DLD1 (cell line): ENCODE data around the gene ADAP2.
"Not testable (repeated sequence)": the region's sequence is repeated elsewhere in the genome, so short reads cannot be mapped to it uniquely, and the experiment has no call there.

Experiments
- in situ Hi-C: cut with HindIII; loops from 2 replicates; pipeline ENCODE4 v1.10.0; 2017; ENCODE audit warnings: low sequenced_read_pairs

The ADAP2 gene

DNA sequence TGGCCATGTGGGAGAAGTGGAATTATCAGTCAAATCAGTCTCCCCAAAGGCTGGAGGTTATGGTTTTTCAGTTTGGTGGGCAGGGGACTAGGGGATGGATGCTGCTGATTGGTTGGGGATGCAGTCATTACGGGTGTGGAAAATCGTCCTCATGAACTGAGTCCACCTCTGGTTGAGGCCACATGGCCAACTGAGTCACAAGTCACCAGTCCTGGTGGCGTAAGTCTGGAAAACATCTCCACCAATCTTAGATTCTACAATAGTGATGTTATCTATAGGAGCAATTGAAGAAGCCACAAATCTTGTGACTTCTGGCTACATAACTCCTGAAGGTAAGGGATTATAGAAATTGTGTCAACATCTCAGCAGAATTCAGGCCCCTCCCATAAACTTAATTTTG lies 43.9 kb downstream of the ADAP2 start:
- in situ Hi-C loops = no loop called here

GRCh38 chr17:30967911-30968310 lies 46.2 kb downstream of the ADAP2 start:
- in situ Hi-C loops = not testable (repeated sequence)

GRCh38 chr17:30969989-30970830 lies 48.5 kb downstream of the ADAP2 start:
- in situ Hi-C loops = no loop called here

DNA sequence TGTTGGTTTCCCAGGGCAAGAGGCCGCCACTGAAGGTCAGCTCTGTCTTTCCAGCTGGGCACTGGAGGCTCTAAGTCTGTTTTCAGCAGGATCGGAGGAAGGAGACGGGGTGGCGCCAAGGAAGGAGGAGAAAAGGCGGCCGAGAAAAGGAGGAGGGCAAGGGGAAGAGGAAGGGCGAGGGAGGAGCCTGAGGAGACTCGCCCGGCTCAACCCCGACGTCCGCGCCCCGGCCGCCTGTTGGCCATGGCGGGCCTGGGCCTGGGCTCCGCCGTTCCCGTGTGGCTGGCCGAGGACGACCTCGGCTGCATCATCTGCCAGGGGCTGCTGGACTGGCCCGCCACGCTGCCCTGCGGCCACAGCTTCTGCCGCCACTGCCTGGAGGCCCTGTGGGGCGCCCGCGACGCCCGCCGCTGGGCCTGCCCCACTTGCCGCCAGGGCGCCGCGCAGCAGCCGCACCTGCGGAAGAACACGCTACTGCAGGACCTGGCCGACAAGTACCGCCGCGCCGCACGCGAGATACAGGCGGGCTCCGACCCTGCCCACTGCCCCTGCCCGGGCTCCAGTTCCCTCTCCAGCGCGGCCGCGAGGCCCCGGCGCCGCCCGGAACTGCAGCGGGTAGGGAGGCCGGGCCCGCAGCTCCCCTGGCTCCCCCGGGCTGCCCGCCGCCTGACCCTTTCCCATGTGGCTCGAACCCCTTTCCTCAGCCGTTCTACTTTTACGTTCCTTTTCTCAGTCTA lies 49.3 kb downstream of the ADAP2 start, which contains the start of gene RNF135:
Gene RNF135 (plus strand): TSS at position 209 of the 737 bp plus-strand sequence. CDS start 35 bp downstream, at position 244.
- in situ Hi-C loops = no loop called here

GRCh38 chr17:30975042-30975820 lies 53.5 kb downstream of the ADAP2 start:
- in situ Hi-C loops = no loop called here

GRCh38 chr17:30979919-30980318 lies 58.2 kb downstream of the ADAP2 start:
- in situ Hi-C loops = not testable (repeated sequence)

DNA sequence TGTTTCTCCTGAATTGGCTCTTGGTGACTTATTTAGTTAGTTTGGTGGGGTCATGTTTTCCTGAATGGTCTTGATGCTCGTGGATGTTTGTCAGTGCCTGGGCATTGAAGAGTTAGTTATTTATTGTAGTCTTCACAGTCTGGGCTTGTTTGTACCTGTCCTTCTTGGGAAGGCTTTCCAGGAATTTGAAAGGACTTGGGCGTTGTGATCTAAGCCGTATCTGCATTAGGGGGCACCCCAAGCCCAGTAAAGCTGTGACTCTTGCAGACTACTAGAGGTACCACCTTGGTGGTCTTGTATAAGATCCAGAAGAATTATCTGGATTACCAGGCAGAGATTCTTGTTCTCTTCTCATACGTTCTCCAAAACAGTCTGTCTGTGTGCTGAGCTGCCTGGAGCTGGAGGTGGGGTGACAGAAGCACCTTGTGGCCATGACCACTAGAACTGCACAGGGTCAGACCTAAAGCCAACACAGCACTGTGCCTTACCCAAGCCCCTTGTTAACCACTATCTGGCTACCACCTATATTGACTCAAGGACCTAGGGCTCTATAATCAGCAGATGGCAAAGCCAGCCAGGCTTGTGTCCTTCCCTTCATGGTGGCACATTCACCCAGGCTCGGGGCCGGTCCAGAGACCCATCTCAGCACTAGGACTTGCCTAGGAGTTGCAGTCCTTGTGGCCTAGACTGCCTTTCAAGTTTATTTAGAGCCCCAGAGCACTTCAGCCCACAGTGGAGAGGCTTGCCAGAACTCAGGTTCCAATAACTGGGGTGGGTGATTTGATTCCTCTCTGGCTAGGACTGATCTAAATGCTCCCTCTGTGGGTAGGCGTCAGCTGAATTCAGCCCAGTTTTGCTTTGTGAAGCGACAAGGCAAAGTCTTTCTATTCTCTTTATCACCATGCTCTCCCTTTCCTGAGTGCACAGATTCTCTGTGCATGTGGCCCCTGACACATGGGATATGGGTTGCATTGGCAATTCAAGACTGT lies 60.1 kb downstream of the ADAP2 start:
- in situ Hi-C loops = no loop called here

- in situ Hi-C loops = no loop called here
Measured at GRCh38 chr17:30982855-30983254, 61.1 kb downstream of the ADAP2 start.

GRCh38 chr17:30990458-30990857 lies 68.7 kb downstream of the ADAP2 start:
- in situ Hi-C loops = no loop called here

- in situ Hi-C loops = no loop called here
Measured at GRCh38 chr17:30992551-30992950, 70.8 kb downstream of the ADAP2 start.

DNA sequence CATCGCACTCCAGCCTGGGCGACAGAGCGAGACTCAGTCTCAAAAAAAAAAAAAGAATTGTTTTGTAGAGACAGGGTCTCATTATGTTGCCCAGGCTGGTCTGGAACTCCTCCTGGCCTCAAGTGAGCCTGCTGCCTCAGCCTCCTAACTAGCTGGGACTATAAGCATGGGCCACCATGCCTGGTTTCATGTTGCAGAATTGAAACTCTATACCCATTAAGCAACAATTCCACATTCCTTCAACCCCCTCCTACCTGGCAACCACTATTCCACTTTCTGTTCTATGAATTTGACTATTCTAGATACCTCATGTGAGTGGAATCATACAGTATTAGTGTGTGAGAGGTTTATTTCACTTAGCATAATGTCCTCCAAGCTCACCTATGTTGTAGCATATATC lies 73.6 kb downstream of the ADAP2 start:
- in situ Hi-C loops = no loop called here

DNA sequence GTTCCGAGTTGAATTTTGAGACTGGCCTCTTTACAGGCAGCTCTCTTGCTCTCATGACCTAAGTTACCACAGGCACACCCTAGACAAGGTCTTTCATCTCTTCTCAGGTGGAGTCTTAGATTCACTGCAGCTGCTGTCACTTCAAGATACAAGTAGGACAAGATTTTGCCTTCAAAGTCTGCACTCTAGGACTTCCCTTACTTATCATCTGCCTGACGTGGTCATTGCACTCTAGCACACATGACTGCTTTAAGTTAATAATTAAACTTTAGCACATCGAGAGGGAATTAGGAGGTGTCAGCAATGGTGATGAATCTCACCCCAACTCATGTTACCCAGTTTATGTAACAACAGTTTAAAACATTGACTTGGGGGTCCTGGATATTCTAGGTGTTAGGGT lies 74.7 kb downstream of the ADAP2 start:
- in situ Hi-C loops = no loop called here

DNA sequence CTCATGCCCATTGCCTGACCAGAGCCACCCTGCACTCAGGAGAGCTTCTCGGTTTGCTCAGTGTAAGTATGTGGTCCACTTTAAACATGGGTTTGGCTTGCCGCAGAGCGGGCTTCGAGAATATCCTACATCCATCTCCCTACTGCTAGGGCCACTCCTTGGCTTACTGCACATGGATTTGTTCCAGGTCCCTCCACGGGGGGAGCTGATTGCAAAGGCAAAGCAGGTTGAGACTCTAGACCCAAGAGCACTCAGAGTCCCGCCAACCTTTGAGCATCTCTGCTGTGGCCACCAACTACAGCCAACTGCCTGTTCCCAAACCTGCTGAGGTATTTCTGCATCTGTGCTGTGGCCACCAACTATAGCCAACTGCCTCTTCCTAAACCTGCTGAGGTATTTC lies 75.5 kb downstream of the ADAP2 start:
- in situ Hi-C loops = no loop called here

DNA sequence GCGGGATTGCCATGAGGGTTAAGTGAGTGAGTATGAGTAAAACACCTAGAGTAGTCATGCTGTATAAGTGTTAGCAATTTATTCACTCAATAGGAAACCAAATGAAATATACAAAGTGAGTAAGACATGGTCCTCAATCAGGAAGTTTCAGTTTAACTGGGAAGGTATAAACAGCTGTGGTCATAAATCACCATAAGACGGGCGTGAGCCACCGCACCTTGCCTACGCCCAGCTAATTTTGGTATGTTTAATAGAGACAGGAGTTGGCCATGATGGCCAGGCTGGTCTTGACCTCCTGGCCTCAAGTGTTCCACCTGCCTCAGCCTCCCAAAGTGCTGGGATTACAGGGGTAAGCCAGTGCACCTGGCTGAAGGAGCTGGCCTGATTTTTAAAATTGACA lies 76.1 kb downstream of the ADAP2 start:
- in situ Hi-C loops = no loop called here

GRCh38 chr17:31002047-31002446 lies 80.3 kb downstream of the ADAP2 start:
- in situ Hi-C loops = no loop called here

- in situ Hi-C loops = no loop called here
Measured at GRCh38 chr17:31003225-31003866, 81.6 kb downstream of the ADAP2 start.

GRCh38 chr17:31004160-31004559 lies 82.4 kb downstream of the ADAP2 start:
- in situ Hi-C loops = no loop called here

DNA sequence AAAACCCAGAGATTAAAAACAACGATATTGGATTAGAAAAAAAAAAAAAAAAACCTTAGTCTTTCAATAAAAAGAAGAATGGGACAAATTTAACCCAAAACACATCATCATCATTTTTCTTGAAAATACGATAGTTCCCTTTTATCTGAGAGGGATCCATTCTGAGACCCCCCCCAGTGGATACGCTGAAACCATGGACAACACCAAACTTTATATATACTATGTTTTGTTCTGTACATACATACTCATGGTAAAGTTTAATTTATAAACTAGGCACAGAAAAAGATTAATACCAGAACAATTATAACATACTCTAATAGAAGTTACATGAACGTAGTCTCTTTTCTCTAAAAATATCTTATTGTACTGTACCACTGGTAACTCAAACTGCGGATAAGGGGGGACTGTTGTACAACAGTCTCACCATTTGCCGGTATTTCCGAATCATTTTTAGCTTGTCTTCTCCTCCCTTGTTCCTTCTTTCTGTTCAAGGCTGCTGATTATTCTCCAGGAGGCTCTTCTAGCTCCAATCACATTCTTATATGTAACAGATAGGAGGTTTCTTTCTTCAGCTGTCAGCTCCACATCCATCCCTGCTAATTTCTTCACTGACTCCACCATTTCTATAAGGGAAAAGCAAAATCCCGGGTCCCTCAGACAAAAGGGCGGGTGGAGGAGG lies 86.1 kb downstream of the ADAP2 start:
- in situ Hi-C loops = no loop called here

- in situ Hi-C loops = no loop called here
Measured at GRCh38 chr17:31008374-31009041, 86.8 kb downstream of the ADAP2 start.
